Activated CD8-positive, alpha-beta memory T cell treated with anti-CD3 and anti-CD28 coated beads for 1 hour (primary cell): Measurements from ENCODE around the gene STOM.

Experiments used
- DNase-seq, 2 donors: peaks; one replicate each; pipeline ENCODE4 v3.0.0-alpha.2; 2020; ENCODE audit warnings: low read depth in 1 of 2; ENCODE audit errors: extremely low read depth in 1 of 2

The STOM gene

DNA sequence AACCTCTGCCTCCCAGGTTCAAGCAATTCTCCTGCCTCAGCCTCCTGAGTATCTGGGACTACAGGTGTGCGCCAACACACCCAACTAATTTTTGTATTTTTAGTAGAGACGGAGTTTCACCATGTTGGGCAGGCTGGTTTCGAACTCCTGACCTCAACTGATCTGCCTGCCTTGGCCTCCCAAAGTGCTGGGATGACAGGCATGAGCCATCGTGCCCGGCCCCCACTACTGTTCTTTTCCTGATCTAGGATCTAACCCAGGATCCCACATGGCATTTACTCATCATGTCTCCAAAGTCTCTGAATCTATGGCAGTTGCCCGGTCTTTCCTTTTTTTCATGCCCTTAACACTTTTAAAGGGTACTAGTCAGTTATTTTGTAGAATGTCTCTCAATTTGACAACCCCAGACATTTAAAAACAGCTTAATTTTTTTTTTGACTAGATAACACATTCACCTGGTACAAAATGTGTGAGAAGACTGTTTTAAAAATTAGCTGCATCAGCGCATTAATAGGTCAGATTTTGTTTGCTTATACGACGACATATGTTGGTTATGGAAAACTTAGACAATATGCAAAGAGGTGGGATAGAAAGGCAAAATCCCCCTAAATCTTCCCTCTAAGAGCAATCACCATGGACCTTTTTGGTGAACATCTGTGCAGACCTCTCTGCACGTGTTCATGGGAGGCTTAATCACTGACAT lies 46.5 kb downstream of the STOM start:
- DNase-seq: no peak

DNA sequence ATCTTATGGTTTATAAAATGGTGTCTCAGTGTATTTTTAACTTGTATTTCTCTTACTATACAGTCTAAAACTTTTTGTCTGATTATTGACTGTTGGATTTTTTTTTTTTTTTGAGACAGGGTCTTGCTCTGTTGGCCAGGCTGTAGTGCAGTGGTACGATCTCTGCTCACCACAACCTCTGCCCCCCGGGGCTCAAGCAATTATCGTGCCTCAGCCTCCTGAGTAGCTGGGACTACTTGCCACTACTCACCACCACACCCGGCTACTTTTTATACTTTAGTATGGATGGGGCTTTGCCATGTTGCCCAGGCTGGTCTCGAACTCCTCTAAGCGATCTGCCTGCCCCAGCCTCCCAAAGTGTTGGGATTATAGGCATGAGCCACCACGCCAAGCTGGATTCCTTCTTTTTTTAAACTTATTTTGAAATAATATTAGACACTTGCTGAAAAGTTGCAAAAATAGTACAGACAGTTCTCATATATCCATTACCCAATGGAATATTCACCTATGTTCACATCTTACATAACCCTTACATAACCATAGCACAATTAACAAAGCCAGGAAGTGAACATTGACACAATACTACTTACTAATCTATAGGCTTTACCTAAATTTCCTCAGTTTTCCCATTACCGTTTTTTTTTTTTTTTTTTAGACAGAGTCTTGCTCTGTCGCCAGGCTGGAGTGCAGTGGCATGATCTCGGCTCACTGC lies 47.2 kb downstream of the STOM start:
- no peak for DNase-seq

DNA sequence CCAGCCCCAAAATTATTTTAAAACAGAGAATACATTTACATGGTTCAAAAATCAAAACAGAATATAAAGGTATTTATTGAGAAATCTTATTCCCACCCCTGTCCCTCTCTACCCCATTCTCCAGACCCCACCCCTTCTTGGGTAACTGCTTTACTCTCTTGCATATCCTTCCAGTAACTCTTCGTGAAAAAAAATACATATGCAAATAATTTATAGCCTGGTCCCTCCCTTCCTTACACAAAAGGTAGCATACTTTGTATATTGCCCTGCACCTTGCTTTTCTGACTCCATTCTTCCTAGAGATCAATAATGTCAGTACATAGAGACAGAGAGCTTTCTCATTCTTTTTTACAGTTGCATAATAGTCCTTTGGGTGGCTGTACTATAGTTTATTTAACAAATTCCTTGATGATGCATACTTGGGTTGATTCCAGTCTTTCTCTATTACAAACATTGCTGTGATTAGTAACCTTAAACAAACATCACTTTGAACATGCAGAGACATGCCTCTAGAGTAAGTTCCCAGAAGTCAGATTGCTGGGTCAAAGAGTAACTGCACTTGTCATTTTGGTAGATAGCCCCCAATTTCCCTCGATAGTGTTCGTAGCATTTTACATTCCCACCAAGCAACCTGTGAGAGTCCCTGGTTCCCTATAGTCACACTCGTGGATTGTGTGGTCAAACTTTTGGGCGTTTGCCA lies 47.9 kb downstream of the STOM start:
- no peak for DNase-seq

DNA sequence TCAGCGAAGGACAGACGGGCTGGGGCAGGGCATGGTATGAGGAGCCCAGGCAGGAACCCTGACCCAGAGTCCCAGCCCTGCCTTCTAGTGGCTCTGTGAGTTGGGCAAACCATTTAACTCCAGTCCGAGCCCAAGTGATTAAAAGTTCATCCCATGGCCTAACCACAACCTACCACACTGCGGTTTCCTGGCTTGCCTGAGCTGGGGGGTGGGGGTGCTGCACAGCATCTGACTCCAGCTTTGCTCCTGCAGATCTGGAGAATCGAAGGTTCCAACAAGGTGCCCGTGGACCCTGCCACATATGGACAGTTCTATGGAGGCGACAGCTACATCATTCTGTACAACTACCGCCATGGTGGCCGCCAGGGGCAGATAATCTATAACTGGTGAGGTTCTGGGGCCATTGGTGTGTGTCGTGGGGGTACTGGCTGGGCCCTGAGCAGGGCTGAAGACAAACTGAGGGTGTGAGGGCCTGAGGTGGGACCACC lies 49.0 kb downstream of the STOM start:
- DNase-seq: no peak

DNA sequence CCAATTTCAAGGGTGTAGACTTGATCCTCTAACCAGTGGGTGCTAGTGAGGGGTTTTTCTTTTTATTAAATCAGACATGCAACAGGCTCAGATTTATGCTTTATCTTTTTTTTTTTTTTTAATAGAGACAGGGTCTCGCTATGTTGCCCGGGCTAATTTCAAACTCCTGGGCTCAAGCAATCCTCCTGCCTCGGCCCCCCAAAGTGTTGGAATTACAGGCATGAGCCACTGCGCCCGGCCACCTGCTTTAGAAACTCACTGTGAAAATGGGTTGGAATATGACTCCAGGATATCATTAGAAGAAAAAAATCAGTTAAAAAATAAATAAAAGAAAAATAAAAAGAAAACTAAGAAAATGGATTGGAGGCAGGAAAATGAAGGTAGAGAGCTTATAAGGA lies 50.7 kb downstream of the STOM start:
- no peak for DNase-seq

DNA sequence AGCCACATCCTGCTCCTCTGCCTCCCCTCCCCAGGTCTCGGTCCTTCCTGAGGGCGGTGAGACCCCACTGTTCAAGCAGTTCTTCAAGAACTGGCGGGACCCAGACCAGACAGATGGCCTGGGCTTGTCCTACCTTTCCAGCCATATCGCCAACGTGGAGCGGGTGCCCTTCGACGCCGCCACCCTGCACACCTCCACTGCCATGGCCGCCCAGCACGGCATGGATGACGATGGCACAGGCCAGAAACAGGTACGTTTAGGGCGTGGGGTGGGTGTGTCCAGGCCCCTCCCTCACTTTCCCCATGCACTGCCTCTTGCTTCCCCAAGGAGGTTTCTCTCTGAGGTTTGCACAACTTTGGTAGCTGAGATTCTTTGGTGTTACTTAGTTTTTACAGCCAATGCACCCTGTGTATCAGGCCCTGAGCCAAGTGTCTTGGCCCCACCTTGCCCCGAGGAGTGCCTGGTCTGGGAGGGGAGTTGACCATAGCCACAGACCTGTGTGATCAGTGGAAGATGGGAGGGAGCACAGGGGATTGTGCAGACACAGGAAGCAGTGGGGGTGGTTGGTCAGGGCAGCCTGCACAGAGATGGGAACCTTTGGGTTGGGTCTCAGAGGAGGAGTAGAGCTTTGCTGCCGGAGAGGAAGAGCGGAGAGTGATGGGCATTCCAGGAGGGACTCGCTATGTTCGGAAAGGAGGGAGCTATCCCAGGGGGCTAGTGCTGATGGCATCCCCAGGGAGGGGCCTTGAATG lies 51.2 kb downstream of the STOM start:
- no peak for DNase-seq

DNA sequence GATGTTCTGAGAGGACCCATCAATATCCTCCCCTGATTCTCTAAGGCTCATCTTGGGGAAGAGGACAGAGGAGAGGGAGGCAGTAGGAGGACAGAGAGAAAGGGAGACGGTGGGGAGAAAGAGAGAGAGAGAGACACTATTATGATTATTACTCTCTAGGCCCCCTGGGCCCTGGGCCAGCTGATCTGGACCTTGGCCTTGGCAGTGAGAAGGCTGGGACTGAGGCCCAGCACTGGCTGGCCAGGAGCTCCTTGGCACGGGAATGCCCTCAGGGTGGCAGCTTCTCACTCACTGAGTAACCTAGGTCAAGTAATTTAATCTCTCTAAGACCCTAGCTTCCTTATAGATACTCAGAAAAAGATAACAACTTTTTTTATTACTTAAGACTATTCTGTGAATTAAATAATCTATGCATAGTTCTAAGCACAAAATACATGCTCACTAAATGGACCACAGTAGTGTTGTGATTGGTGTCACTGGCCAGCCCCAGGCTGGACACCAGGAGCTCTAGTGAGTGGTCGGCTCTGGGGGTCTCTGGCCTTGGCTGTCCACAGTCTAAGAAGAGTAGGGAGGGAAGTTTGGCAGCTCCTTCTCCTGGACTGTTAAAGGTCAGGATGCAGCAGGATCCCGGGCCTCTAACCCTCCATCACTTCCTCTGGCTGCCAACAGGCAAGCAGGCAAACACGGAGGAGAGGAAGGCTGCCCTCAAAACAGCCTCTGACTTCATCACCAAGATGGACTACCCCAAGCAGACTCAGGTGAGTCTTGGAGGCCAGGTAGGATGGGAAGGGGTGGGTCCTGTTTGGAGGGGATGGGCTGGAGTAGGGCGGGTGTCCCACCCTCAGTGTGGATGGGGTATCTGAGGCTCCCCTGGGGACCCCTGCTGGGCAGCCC lies 52.1 kb downstream of the STOM start:
- no peak for DNase-seq

DNA sequence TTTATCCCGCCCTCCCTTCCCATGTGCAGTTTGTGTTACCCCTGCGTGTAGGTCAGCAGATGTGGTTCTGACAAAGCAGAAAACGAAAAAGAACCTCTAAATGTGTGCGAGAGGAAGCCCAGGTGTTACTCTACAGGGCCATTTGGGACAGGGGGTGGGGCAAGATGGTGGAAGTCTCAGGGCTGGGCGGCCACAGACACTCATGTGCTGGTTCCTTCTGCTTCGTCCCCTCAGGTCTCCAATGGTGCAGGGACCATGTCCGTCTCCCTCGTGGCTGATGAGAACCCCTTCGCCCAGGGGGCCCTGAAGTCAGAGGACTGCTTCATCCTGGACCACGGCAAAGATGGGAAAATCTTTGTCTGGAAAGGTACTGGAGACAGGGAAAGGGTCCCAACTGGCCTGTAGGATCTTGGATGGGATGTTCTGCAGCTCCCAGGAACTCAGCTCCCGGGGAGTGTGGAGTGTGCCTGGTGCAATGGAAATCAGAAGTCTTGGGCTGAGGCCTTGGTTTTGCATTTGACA lies 53.1 kb downstream of the STOM start:
- DNase-seq: no peak

DNA sequence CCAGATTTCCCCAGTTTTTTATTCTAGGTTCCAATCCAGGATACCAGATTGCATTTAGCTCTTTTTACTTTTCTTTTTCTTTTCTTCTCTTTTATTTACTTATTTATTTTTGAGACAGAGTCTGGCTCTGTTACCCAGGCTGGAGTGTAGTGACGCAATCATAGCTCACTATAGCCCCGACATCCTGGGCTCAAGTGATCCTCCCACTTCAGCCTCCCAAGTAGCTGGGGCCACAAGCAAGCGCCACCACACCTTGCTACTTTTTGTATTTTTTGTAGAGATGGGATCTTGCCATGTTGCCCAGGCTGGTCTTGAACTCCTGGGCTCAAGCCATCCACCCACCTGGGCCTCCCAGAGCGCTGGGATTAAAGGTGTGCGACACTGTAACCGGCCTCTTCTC lies 53.7 kb downstream of the STOM start:
- DNase-seq: no peak

DNA sequence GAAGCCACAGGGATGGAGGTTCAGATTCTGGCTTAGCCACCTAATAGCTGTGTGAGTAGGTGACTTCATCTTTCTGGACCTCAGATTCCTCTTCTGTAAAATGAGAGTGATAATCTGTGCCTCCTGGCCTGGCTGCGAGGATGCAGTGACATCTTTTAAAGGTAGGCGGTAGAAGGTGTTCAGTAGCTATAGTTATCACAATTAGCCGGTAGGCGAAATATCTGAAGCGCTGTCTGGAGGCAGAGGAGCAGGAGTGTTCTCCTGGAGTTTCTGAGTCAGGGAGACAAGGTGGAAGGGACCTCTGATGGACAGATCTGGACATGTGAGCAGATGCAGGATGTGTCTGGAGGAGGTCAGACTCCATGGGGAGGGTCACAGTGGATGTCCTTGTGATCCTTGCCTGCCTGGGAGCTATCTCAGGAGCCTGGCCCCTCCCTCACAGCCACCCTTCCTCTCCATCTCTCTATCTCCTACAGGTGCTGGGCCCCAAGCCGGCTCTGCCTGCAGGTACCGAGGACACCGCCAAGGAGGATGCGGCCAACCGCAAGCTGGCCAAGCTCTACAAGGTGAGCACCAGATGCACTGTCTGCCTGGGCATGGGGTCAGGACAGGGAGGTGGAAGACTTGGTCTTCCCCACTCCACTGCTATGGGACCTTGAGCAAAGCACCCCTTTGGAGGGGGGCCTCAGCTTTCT lies 56.4 kb downstream of the STOM start:
- no peak for DNase-seq

DNA sequence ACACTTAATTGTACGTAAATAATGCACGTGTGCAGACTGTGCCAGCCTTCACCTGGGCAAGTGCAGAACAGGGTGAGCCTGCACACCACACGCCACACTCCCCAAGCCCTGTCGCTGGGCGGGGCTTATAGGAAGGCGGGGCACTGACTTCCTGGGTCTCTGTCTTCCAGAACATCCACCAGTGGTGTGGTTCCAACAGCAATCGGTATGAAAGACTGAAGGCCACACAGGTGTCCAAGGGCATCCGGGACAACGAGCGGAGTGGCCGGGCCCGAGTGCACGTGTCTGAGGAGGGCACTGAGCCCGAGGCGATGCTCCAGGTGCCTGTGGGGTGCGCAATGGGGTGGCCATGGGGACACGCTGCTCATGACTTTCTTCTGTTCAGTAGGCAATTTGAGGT lies 57.9 kb downstream of the STOM start:
- DNase-seq: no peak

DNA sequence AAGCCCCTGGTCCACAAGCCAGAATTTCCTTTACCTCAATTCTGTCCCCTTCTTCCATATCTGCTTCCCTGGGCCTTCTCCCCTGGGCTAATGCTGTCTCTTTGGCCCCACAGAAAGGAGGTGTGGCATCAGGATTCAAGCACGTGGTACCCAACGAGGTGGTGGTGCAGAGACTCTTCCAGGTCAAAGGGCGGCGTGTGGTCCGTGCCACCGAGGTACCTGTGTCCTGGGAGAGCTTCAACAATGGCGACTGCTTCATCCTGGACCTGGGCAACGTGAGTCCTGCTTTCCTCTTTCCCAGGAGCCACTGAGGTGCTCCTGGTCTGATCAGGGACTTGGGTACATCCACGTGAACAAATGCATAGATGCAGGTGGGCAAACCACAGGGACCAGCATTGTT lies 59.5 kb downstream of the STOM start:
- no peak for DNase-seq

DNA sequence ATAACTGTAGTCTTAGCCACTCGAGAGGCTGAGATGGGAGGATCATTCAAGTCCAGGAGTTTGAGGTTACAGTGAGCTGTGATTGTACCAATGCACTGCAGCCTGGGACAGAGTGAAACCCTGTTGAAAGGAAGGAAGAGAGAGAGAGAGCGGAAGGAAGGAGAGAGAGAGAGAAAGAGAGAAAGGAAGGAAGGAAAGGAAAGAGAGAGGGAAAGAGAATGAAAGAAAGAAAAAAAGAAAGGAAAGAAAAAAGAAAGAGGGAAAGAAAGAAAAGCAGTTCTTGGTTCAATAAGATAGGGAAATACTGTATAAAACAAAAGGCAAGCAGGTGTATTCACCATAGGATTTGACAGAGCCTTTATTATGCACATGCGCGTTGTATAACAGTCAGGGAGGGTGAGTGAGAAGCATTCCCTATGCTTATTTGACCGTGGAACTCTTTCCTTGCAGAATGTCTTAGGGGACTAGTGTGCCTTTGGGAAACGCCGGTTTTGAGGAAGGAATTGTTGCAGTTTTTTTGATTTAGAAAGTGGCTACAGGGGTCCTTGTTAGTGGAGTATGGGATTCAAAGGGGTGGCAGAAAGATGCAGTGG lies 60.1 kb downstream of the STOM start:
- no peak for DNase-seq

DNA sequence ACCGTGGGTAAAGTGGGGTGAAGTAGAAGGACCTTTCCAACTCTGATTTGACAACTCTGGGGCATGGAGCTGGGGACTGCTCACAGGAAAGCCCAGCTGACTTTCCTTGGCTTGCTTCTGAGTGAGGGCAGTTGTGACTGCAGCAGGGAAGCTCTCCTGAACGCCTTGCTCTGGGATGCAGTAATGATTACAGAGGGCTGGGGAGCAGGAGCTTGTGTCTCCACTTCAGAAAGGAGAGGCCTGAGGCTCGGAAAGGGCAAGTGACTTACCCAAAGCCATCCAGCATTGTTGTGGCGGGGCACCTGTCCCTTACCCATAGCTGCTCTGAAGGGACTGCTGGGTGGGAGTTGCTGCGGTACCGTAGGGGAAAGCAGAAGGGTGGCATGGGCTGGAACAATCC lies 60.9 kb downstream of the STOM start:
- DNase-seq: no peak

DNA sequence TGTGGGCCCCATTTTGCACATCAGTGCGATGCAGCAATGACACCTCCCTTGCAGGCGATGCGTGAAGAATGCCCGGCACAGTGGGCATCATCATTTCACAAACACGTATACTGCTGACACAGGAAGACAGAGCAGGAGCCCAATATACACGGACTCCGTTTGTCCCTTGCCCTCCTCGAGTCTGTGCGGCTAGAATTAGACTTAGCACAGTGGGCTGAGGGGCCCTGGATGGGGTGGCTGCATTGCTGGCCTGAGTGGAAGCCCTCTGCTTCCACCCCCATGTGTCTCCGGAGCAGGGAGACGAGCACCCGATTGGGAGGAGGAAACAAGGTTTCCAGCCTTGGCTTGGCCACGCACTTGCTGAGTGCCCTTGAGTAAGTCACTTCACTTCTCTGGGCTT lies 61.3 kb downstream of the STOM start:
- DNase-seq: no peak

DNA sequence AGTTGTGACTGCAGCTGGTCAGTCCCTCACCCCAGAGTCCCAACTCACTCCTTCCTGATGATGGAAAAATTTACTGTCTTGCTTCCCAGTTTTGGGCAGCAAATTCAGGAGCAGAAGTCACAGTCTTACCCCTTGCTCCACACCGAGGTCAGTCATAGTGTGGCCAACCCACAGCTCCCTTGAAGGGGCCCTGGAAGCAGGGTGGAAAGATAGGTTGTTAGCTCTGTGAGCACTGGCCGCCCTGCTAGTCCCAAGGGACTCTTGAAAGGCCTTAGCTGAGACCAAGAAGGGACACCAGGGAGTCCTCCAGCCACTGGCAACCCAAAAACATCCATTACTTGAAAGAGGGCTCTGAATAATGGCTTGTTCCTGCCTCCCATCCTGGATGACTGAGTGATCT lies 62.1 kb downstream of the STOM start:
- no peak for DNase-seq

DNA sequence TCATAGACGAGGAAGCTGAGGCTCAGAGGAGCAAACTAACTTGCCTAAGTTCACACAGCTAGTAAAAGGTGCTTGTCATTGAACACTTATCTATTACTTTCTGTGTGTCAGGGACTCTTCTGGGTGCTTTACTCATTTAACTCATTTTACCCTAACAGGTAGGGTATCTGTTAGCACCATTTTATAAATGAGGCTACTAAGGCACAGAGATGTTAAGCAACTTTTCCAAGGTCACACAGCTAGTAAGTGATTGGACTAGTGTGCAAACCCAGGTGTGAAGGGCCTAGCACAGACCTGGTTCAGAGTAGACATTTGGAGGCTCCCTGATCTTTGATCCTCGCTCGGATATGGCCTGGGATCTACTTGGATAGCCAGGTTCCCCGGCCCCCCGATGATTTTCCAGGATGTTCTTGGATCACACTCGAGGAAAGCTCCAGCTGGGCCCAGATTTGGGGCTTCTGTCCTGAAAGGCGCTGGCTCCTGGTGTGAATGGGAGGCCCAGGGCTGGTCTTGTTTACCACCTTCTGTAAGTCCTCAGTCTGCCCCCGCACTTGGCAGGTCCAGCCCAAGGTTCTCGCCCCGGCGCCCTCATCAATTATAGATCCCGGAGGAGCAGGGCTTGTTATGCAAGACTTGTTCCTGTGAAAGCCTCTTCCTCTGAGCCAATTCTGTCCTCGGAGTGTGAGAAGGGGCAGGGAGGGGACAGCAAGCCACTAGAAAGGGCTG lies 64.6 kb downstream of the STOM start:
- no peak for DNase-seq

DNA sequence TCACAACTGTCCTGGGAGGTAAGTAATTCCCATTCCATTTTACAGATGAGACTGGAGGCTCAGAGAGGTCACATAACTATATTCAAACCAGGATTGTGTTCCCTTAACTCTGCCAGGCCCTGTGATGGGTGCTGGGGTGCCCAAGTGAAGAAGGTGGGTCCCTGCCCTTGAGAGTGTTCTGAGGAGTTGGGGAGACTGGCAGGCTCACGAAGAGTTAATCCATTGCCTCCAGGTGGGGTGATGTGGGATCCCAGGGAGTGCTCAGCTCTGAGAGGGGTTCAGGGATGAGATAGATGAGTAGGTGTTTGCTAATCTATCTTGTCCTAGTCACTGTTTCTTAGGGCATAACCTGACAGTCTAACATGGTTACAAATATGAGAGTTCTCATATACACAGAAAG lies 65.3 kb downstream of the STOM start:
- no peak for DNase-seq
